GM12878 (cell line): ENCODE data around the gene ARHGAP15. TPM values are rescaled to one million over a fixed set of nuclear protein-coding genes. Genes with fewer than 3 reads are reported as not detected.
A peak's percentile ranks its signal among the peaks of the same experiment; 100 is the strongest.

ENCODE experiments used
- ATAC-seq: fragments of 200-7000 bp; cut with Tn5 transposase; 3 replicates; pipeline ENCODE4 v1.9.1; 2020; ENCODE audit warnings: mild to moderate bottlenecking, moderate library complexity
- BruUV-seq: library from RNA; stranded (reverse); fragments of 400-500 nt; replicated peaks from 2 replicates; lab custom pipeline; 2021; lab: Mats Ljungman, UMichigan
- CTCF ChIA-PET: fragments of 300-600 bp; sonication (Branson Sonifier 250); formaldehyde crosslinking; extraction: SDS; loops from one replicate; lab custom pipeline; 2021; ENCODE audit warnings: inconsistent platforms; lab: Yijun Ruan, JAX
- POLR2A ChIA-PET: fragments of 350-600 bp; formaldehyde crosslinking; extraction: SDS; loops from one replicate; lab custom pipeline; 2021; ENCODE audit warnings: inconsistent platforms; lab: Charles Lee
- RAD21 ChIA-PET: fragments of 300-600 bp; sonication (Branson Sonifier 250); formaldehyde crosslinking; loops from one replicate; lab custom pipeline; 2023; ENCODE audit warnings: antibody characterized with exemption; ENCODE audit not compliant: unreplicated experiment; lab: Charles Lee
- SMC1A ChIA-PET: fragments of 300-600 bp; sonication (Branson Sonifier 250); formaldehyde crosslinking; loops from one replicate; lab custom pipeline; 2023; ENCODE audit not compliant: unreplicated experiment, uncharacterized antibody; lab: Charles Lee
- DNase-seq: peaks from one replicate; pipeline ENCODE4 v3.0.0-alpha.2; 2011; ENCODE audit warnings: low read depth, low spot score
- FAIRE-seq: peaks from 3 replicates; lab custom pipeline; 2011; peaks lifted over from hg19 to GRCh38; lab: Jason Lieb, UNC
- H2AFZ ChIP-seq: 2 replicates; pipeline ENCODE4 v1.6.0; 2011; ENCODE audit warnings: low read depth, low read length, control low read depth; ENCODE audit not compliant: control insufficient read depth
- H3K27ac ChIP-seq: 2 replicates; pipeline ENCODE4 v1.5.1; 2011; ENCODE audit warnings: control low read depth; ENCODE audit not compliant: control insufficient read depth, insufficient read depth
- H3K27me3 ChIP-seq, 2 experiments: replicated peaks in 1 of 2; 2 replicates each; pipeline versions ENCODE4 v1.6.0 to v1.6.1; 2011; ENCODE audit warnings: low read length in 1 of 2; ENCODE audit not compliant: control insufficient read depth in 2 of 2, insufficient read depth in 2 of 2
- H3K36me3 ChIP-seq, 2 experiments: 2 replicates each; pipeline ENCODE4 v1.5.1; 2011; ENCODE audit warnings: low read length in 1 of 2; ENCODE audit not compliant: control insufficient read depth in 2 of 2, insufficient read depth in 2 of 2
- H3K4me1 ChIP-seq: 2 replicates; pipeline ENCODE4 v1.6.1; 2011; ENCODE audit warnings: mild to moderate bottlenecking, low read length, moderate library complexity, mixed read lengths; ENCODE audit not compliant: control insufficient read depth, insufficient read depth
- H3K4me2 ChIP-seq: 2 replicates; pipeline ENCODE4 v1.6.0; 2011; ENCODE audit warnings: control low read depth; ENCODE audit not compliant: control insufficient read depth, insufficient read depth
- H3K4me3 ChIP-seq: fragments of 200-600 bp; sonication (generic); 2 replicates; pipeline ENCODE4 v1.5.1; 2016
- H3K79me2 ChIP-seq: 2 replicates; pipeline ENCODE4 v1.6.0; 2011; ENCODE audit warnings: low read length; ENCODE audit not compliant: control insufficient read depth, insufficient read depth
- H3K9ac ChIP-seq: 2 replicates; pipeline ENCODE4 v1.8.0; 2011; ENCODE audit warnings: low read length, control low read depth, mixed read lengths; ENCODE audit not compliant: control insufficient read depth, insufficient read depth
- H3K9me3 ChIP-seq: replicated peaks from 3 replicates; pipeline ENCODE4 v1.5.1; 2011; ENCODE audit warnings: mild to moderate bottlenecking, low read length; ENCODE audit not compliant: control insufficient read depth, insufficient read depth
- H4K20me1 ChIP-seq: 2 replicates; pipeline ENCODE4 v1.6.0; 2011; ENCODE audit not compliant: control insufficient read depth, insufficient read depth
- CHD1 ChIP-seq: IDR thresholded peaks from 2 replicates; pipeline ENCODE4 v1.6.1; 2012; ENCODE audit warnings: low read depth, low read length, improper control_type of control experiment
- E4F1 ChIP-seq: fragments of 450-650 bp; IDR thresholded peaks from 2 replicates; pipeline ENCODE4 v1.6.1; 2018; ENCODE audit warnings: borderline replicate concordance, mild to moderate bottlenecking; ENCODE audit not compliant: partially characterized antibody
- JUNB ChIP-seq: IDR thresholded peaks from 2 replicates; pipeline ENCODE4 v1.6.1; 2016; ENCODE audit warnings: antibody characterized with exemption, mild to moderate bottlenecking
- SMC3 ChIP-seq: IDR thresholded peaks from 2 replicates; pipeline ENCODE4 v1.6.1; 2011; ENCODE audit warnings: low read length, improper control_type of control experiment, borderline replicate concordance
- WGBS: methylation state at CpG from one replicate; pipeline ENCODE4 v1.1.6; 2016; ENCODE audit warnings: low lambda C conversion rate; ENCODE audit not compliant: insufficient replicate concordance, insufficient coverage; ENCODE audit errors: missing lambda C conversion rate; 5-methylcytosine and 5-hydroxymethylcytosine counted together
- in situ Hi-C: fragments of 300-500 bp; cut with MboI; formaldehyde crosslinking; loops from 9 replicates; pipeline ENCODE4 v1.14.3; 2018; ENCODE audit warnings: mixed read lengths
- intact Hi-C: fragments of 100-400 bp; cut with micrococcal nuclease; formaldehyde crosslinking; loops from one replicate; pipeline ENCODE4 v1.14.2; 2022; ENCODE audit not compliant: unreplicated experiment
- polyA plus RNA-seq, 11 experiments: library from polyadenylated mRNA; depleted of rRNA in 4 of 11; unstranded in 6 of 11; stranded (reverse) in 5 of 11; fragments of >200 nt; fragmentation: Nextera tagmentation in 4 of 11; fragmentation: Illumina TruSeq in 1 of 11; extraction: Ambion mirVana in 4 of 11; extraction: Trizol in 1 of 11; gene quantifications; 1 replicate in 1 of 11; 2 replicates in 10 of 11; pipeline versions ENCODE4 v1.2.1 to v1.2.3, GENCODE V29; 2011 to 2016; ENCODE audit warnings: inconsistent platforms in 2 of 11, missing spikeins in 2 of 11, low read depth in 1 of 11
- total RNA-seq, 4 experiments: library from RNA; depleted of rRNA in 3 of 4; stranded (reverse); fragments of >200 nt in 3 of 4; fragmentation: Illumina TruSeq in 1 of 4; extraction: Trizol in 1 of 4; gene quantifications; 2 replicates each; pipeline versions ENCODE4 v1.2.1 to v1.2.3, GENCODE V29; 2013 to 2021

Gene ARHGAP15
- total and polyA plus RNA-seq, 10 of the 15 experiments (the other 5 are each of a cell fraction or from before 2014, with no cell fraction given): 38.0 to 92.6 (median 66.7) TPM

GRCh38 chr2:143139835-143140393 lies 10.7 kb downstream of the ARHGAP15 start:
- Histone ChIP-seq H3K79me2 (peaks cover 94% of the 10 kb centered on the region), H3K9ac (peak overlapping the region; percentile 71), H3K27ac (peak overlapping the region; percentile 93), H4K20me1 (no peaks in the 10 kb centered on the region), H3K9me3 (no peaks in the 10 kb centered on the region), H2AFZ (0 out of 2 replicates have a peak overlapping the region, but pooled peaks have one; percentile 3), H3K4me3 (peak overlapping the region; percentile 54; the same call in 1 of the 2 replicates), H3K27me3 (no peaks in the 10 kb centered on the region), H3K4me2 (peak overlapping the region; percentile 100), H3K36me3 (0 out of 4 replicates have a peak, but pooled peaks cover 0 to 2% of the 10 kb centered on the region in 2 experiments), H3K4me1 (peaks cover 26% of the 10 kb centered on the region)
- intact Hi-C loops (no loop called here), in situ Hi-C loops (no loop called here)
- ChIA-PET POLR2A (interaction anchor here (1.0 to 7.7 kb wide), 4 partner anchors 9 to 37 kb away, joined by 3 to 129 read pairs (median 4); partner anchors contain the start of gene ARHGAP15), CTCF (interaction anchor here (1.1 to 7.7 kb wide), 4 partner anchors 9 to 117 kb away, joined by 3 to 88 read pairs (median 5); partner anchors contain the start of gene ARHGAP15), SMC1A (interaction anchor here (0.7 to 4.1 kb wide), 9 partner anchors 9 to 369 kb away, joined by 3 to 148 read pairs (median 5); partner anchors contain the start of gene ARHGAP15), RAD21 (interaction anchor here (0.5 to 4.2 kb wide), 9 partner anchors 8 to 91 kb away, joined by 3 to 91 read pairs (median 4); partner anchors contain the start of gene ARHGAP15)
- BruUV-seq: no TSS peak
- DNase-seq: no peak
- 4% methylated on average over 2 of the region's 2 CpGs for WGBS
- no peak for TF ChIP-seq CHD1
- peak; percentile 15; the same call in 1 of the 2 replicates for TF ChIP-seq JUNB
- TF ChIP-seq E4F1: no peak
- no peak for TF ChIP-seq SMC3
- ATAC-seq: peak; percentile 39
- no peak for FAIRE-seq
